ENCODE data around the gene SLC48A1.
"Not testable (repeated sequence)": the region's sequence is repeated elsewhere in the genome, so short reads cannot be mapped to it uniquely, and the experiment has no call there.

SLC48A1 gene

GRCh38 chr12:47813511-47814196, 40.6 kb downstream of the SLC48A1 start:
- peak; percentile 90 for DNase-seq

GRCh38 chr12:47814539-47815170, 41.6 kb downstream of the SLC48A1 start:
- no peak for DNase-seq

- DNase-seq: not testable (repeated sequence)
Measured at GRCh38 chr12:47815447-47815846, 42.4 kb downstream of the SLC48A1 start.

- no peak for DNase-seq
Measured at GRCh38 chr12:47816403-47817271, 43.6 kb downstream of the SLC48A1 start.

GRCh38 chr12:47817272-47818006, 44.4 kb downstream of the SLC48A1 start:
- DNase-seq: no peak

- DNase-seq: no peak
Measured at GRCh38 chr12:47818007-47818376, 45.0 kb downstream of the SLC48A1 start.

- peak; percentile 78 for DNase-seq
Measured at GRCh38 chr12:47818467-47819137, 45.6 kb downstream of the SLC48A1 start.

GRCh38 chr12:47819138-47819895, 46.3 kb downstream of the SLC48A1 start:
- peak; percentile 82 for DNase-seq

- peak; percentile 97 for DNase-seq
Measured at GRCh38 chr12:47819896-47820630, 47.0 kb downstream of the SLC48A1 start, which contains the start of gene HDAC7. Gene HDAC7 (minus strand): TSS chr12:47819903. CDS start chr12:47819785, 118 bp downstream.

GRCh38 chr12:47820631-47821345, 47.8 kb downstream of the SLC48A1 start:
- peak; percentile 100 for DNase-seq

- DNase-seq: no peak
Measured at GRCh38 chr12:47821346-47821706, 48.3 kb downstream of the SLC48A1 start.

GRCh38 chr12:47822401-47822800, 49.4 kb downstream of the SLC48A1 start:
- DNase-seq: no peak

GRCh38 chr12:47822863-47823262, 49.8 kb downstream of the SLC48A1 start:
- no peak for DNase-seq

GRCh38 chr12:47823422-47824086, 50.5 kb downstream of the SLC48A1 start:
- DNase-seq: no peak

- no peak for DNase-seq
Measured at GRCh38 chr12:47824198-47824597, 51.2 kb downstream of the SLC48A1 start.

- no peak for DNase-seq
Measured at GRCh38 chr12:47824635-47825034, 51.6 kb downstream of the SLC48A1 start.

- no peak for DNase-seq
Measured at GRCh38 chr12:47825173-47825639, 52.2 kb downstream of the SLC48A1 start.

GRCh38 chr12:47828008-47828975, 55.3 kb downstream of the SLC48A1 start:
- DNase-seq: no peak
